Glomerular visceral epithelial cell (primary cell): Measurements from ENCODE around the gene ZNF354B.

Source experiments
- DNase-seq: peaks from one replicate; pipeline ENCODE4 v3.0.0-alpha.2; 2016; ENCODE audit errors: extremely low spot score

Gene ZNF354B

GRCh38 chr5:178883815-178884430 is 24.2 kb downstream of the ZNF354B start:
- DNase-seq: no peak

GRCh38 chr5:178895615-178896571 is 36.1 kb downstream of the ZNF354B start, which contains the start of gene ZFP2:
Gene ZFP2, plus strand, starts transcription at chr5:178895913. Its CDS starts 35,401 bp downstream, at chr5:178931314.
- DNase-seq: no peak

- DNase-seq: no peak
Observed at GRCh38 chr5:178899289-178899688, 39.5 kb downstream of the ZNF354B start.

GRCh38 chr5:178902849-178903248 is 43.1 kb downstream of the ZNF354B start:
- DNase-seq: no peak

GRCh38 chr5:178931846-178932760 is 72.3 kb downstream of the ZNF354B start:
- DNase-seq: no peak
